RWPE1 (cell line): ENCODE results near the gene RASA3.
A peak's percentile ranks its signal among the peaks of the same experiment; 100 is the strongest.

Source experiments
- CTCF ChIA-PET: fragments of 350-600 bp; sonication (Branson Sonifier 250); formaldehyde crosslinking; extraction: SDS; loops from one replicate; lab custom pipeline; 2021; lab: Yijun Ruan, JAX
- POLR2A ChIA-PET: fragments of 400-600 bp; formaldehyde crosslinking; extraction: SDS; loops from one replicate; lab custom pipeline; 2020; ENCODE audit warnings: antibody characterized with exemption; ENCODE audit not compliant: low non-redundant PET; lab: Yijun Ruan, JAX
- DNase-seq: peaks from one replicate; pipeline ENCODE4 v3.0.0; 2012; ENCODE audit warnings: low spot score
- H3K27ac ChIP-seq: fragments of 450-650 bp; 2 replicates; pipeline ENCODE4 v1.5.1; 2017
- TF ChIP-seq, protein P1 (sequence below): fragments of 450-650 bp; conservative IDR thresholded peaks from 2 replicates; pipeline ENCODE4 v1.5.1; 2017; ENCODE audit warnings: low read depth, mild to moderate bottlenecking

The RASA3 gene

DNA sequence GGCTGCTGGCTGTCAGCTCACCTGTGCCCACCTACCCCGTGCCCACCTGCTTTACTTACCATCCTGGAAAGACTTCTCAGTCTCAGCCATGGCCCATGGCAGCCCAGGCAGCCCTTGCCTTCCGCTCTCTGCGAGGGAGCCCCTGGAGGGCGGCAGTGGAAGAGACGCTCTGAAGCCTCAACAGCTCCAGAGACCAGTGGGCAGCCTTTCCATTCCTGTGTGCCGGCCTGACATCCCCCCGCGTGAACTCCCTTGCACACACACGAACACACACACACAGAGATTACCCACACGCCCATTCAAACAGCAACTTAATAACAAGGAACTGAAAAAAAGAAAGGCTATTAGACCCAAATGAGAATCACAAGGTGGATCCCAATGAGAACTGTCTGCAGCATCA lies 14.2 kb upstream of the RASA3 start:
- H3K27ac ChIP-seq = no peak overlapping the region
- CTCF ChIA-PET = no interaction called here
- POLR2A ChIA-PET = no interaction called here
- TF ChIP-seq, protein P1, sequence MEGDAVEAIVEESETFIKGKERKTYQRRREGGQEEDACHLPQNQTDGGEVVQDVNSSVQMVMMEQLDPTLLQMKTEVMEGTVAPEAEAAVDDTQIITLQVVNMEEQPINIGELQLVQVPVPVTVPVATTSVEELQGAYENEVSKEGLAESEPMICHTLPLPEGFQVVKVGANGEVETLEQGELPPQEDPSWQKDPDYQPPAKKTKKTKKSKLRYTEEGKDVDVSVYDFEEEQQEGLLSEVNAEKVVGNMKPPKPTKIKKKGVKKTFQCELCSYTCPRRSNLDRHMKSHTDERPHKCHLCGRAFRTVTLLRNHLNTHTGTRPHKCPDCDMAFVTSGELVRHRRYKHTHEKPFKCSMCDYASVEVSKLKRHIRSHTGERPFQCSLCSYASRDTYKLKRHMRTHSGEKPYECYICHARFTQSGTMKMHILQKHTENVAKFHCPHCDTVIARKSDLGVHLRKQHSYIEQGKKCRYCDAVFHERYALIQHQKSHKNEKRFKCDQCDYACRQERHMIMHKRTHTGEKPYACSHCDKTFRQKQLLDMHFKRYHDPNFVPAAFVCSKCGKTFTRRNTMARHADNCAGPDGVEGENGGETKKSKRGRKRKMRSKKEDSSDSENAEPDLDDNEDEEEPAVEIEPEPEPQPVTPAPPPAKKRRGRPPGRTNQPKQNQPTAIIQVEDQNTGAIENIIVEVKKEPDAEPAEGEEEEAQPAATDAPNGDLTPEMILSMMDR = no peak
- DNase-seq = no peak

DNA sequence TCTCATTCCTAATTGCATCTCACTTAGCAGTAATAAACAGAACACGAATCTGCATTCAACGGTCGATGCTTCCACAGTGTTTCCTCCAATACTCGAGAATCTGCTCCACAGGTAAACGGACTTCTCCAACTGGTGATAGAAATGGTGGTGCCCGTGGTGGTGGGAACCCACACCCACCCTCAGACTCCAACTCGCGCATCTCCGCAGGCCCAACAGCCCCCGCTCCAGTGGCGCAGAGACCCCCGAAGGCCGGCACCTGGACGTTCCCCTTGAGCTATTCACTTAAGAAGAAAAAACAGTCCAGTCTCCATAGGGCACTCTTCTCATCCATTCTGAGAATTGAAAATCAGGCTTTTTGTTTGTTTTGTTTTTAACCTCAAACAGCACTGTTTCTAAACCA lies 13.8 kb upstream of the RASA3 start:
- DNase-seq = no peak
- TF ChIP-seq, protein P1 = no peak
- CTCF ChIA-PET = no interaction called here
- POLR2A ChIA-PET = interaction anchor here (0.6 kb wide), 1 partner anchor 116 kb away, joined by 4 read pairs; no protein-coding TSS in a partner anchor
- no peak overlapping the region for H3K27ac ChIP-seq

DNA sequence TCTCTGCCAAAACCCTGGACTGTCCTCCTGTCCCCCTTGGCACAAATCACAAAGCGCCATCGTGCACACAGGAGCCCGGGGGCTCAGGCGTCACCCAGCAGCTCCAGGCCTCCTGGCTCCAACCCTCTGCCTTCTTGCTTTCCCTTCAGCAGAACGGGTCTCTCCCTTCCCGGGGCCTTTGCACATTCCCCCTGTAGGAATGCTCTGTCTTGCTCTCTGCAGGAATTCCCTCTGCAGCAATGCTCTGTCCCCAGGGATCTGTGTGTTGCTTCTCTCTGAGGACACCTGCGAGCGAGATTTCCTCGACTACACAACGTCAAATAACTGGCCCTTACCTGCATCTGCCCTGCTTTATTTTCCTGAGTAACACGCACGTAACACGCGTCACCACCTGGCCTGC lies 13.3 kb upstream of the RASA3 start:
- ChIA-PET POLR2A (interaction anchor here (0.6 kb wide), 1 partner anchor 116 kb away, joined by 4 read pairs; no protein-coding TSS in a partner anchor), CTCF (no interaction called here)
- H3K27ac ChIP-seq = no peak overlapping the region
- DNase-seq = no peak
- TF ChIP-seq, protein P1 = no peak

DNA sequence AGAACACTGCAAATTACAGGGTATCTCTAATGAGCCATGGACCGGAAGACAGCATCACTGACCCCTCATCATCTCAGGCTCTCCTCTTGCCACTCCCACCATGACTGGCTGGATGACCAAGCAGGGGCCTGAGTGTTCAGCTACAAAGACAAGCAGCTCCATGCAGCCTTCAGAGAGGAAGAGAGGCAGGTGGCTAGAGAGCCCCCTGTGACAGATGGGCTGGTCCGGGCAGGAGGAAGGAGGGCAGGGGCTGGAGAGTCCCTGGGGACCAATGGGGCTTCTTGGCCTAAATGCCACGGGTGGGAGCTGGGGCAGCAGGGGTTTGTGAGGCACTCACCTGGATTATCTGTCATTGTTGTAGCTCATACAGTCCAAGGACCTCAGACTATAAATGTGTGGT lies 12.8 kb upstream of the RASA3 start:
- DNase-seq = no peak
- CTCF ChIA-PET = no interaction called here
- no peak overlapping the region for H3K27ac ChIP-seq
- POLR2A ChIA-PET = no interaction called here
- TF ChIP-seq, protein P1 = no peak

DNA sequence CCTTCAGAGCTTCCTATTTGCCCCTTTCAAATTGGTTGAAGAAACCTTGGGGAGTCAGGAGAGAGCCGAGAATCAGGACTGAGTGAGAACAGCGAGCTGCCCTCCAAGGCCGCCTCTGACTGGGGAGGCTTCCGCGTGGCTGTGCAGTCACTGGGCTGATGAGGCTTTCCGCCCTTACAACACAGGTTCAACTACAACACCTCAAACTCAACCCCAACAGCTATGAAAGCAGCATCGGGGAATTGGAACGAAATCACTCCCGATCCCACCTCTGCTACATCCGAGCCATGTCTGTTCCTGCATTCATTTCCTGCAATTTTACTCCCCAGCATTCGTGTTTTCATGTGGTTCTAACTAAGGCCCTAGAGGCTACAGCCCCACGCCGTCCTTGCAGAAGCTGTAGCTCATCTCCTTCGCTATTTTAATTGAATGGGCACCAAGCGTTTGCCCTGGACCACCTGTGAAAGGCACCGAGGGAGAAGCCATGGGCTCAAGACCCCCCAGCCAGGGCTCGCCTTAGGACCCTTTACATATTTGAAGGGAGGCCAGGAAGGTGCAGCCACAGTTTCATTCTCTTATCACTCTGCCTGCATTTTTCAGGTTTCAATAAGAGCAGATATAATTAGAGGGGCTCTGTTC lies 12.3 kb upstream of the RASA3 start:
- TF ChIP-seq, protein P1 = no peak
- peak overlapping the region; percentile 83 for H3K27ac ChIP-seq
- ChIA-PET CTCF (interaction anchor here (0.7 kb wide), 1 partner anchor 27 kb away, joined by 3 read pairs; no protein-coding TSS in a partner anchor), POLR2A (no interaction called here)
- no peak for DNase-seq

DNA sequence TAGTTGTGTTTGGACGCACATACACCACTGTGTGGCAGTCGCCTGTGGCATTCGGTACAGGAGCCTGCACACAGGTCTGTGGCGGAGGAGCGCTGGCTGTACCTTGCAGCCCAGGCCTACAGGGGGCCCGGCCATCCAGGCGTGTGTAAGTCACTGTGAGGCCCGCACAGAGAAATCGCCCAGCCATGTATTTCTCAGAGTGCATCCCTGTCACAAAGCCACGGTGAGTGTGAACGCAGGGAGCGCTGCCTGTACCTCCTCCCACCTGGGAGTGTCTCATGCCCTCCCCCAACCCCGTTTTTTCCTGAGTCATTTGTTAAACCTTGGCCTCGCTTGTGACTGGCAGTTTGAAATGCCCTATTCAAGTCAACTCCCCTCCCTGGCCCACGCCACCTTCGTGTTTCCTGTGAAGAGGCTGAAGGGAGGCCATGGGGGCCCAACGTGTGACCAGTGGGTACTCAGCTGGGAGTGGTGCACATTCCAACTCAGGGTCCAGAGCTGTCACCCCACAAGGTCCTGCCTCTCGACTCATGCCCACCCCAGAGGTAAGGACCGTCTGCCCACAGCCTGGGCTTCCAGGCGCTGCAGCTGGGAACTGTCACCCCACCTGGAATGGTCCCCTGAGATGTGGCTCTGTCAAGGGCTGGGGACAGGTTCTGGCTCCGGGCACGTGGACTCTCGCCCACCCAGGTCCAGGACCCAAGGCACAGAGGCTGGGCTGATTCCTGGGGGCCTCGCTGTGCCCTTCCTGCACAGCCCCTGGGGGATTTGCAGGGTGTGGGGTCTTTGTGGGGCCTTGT lies 11.6 kb upstream of the RASA3 start:
- peak overlapping the region; percentile 83 for H3K27ac ChIP-seq
- ChIA-PET CTCF (interaction anchor here (0.7 kb wide), 1 partner anchor 26 kb away, joined by 3 read pairs; no protein-coding TSS in a partner anchor), POLR2A (no interaction called here)
- DNase-seq = no peak
- TF ChIP-seq, protein P1 = no peak
